DLD1 (cell line): ENCODE results near the gene GRWD1.

Experiments used
- in situ Hi-C: cut with HindIII; loops from 2 replicates; pipeline ENCODE4 v1.10.0; 2017; ENCODE audit warnings: low sequenced_read_pairs

The GRWD1 gene

GRCh38 chr19:48421548-48421947 is 24.2 kb upstream of the GRWD1 start:
- in situ Hi-C loops = no loop called here

GRCh38 chr19:48424694-48425219 is 21.0 kb upstream of the GRWD1 start:
- in situ Hi-C loops = loop anchor here (25.0 kb wide), 1 partner anchor 87 kb away; the partner anchor contains the start of gene EMP3

DNA sequence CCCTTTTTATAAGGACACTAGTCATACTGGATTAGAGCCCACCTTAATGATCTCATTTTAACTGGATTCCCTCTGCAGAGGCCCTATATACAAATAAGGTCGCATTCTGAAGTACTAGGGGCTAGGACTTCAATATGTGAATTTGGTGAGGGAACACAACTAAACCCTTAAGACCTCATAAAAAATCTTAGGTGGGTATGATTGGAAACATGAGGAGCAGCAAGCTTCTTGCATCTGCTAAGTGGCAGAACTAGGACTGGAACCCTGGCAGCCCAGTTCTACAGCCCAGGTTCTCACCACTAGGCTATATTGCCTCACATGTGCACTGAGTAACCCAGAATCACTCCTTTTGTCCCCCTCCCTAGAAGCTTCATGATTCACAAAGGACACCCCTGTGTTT is 17.1 kb upstream of the GRWD1 start:
- in situ Hi-C loops = loop anchor here (25.0 kb wide), 1 partner anchor 91 kb away; the partner anchor contains the start of gene EMP3

GRCh38 chr19:48433337-48433736 is 12.4 kb upstream of the GRWD1 start:
- in situ Hi-C loops = loop anchor here (25.0 kb wide), 1 partner anchor 96 kb away; the partner anchor contains the start of gene EMP3

- in situ Hi-C loops = loop anchor here (25.0 kb wide), 1 partner anchor 99 kb away; the partner anchor contains the start of gene EMP3
Observed at GRCh38 chr19:48436586-48436985, 9.2 kb upstream of the GRWD1 start.

DNA sequence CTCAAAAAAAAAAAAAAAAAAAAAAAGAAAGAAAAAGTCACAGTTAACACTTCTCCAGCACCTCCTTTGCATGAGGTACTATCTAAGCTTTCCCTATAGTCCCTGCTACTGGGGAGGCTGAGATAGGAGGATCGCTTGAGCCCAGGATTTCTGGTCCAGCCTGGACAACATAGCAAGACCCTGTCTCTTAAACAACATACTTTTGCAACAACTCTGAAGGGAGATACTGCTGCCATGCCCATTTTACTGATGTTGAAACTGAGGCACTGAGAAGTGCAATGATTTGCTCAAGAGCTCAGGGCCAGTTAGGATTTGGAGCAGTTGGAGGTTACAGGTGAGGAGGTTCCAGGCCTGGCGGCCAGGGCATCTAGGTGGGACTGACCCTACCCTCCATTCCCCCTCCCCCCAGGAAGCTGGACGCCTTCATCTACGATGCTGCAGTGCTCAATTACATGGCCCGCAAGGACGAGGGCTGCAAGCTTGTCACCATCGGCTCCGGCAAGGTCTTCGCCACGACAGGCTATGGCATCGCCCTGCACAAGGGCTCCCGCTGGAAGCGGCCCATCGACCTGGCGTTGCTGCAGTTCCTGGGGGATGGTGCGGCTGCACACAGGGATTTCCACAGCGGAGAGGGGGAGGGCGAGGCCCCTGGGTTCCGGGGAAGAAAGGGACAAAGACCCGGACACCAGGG is 4.3 kb upstream of the GRWD1 start:
- in situ Hi-C loops = loop anchor here (25.0 kb wide), 1 partner anchor 104 kb away; the partner anchor contains the start of gene EMP3

GRCh38 chr19:48442116-48443035 is 3.4 kb upstream of the GRWD1 start:
- in situ Hi-C loops = loop anchor here (25.0 kb wide), 1 partner anchor 105 kb away; the partner anchor contains the start of gene EMP3

DNA sequence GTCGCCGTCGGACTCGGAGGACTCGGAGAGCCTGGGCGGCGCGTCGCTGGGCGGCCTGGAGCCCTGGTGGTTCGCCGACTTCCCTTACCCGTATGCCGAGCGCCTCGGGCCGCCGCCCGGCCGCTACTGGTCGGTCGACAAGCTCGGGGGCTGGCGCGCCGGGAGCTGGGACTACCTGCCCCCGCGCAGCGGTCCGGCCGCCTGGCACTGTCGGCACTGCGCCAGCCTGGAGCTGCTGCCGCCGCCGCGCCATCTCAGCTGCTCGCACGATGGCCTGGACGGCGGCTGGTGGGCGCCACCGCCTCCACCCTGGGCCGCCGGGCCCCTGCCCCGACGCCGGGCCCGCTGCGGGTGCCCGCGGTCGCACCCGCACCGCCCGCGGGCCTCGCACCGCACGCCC is 2.5 kb upstream of the GRWD1 start:
- in situ Hi-C loops = loop anchor here (25.0 kb wide), 1 partner anchor 106 kb away; the partner anchor contains the start of gene EMP3

- in situ Hi-C loops = loop anchor here (25.0 kb wide), 1 partner anchor 106 kb away; the partner anchor contains the start of gene EMP3
Observed at GRCh38 chr19:48443731-48444128, 2.1 kb upstream of the GRWD1 start.

DNA sequence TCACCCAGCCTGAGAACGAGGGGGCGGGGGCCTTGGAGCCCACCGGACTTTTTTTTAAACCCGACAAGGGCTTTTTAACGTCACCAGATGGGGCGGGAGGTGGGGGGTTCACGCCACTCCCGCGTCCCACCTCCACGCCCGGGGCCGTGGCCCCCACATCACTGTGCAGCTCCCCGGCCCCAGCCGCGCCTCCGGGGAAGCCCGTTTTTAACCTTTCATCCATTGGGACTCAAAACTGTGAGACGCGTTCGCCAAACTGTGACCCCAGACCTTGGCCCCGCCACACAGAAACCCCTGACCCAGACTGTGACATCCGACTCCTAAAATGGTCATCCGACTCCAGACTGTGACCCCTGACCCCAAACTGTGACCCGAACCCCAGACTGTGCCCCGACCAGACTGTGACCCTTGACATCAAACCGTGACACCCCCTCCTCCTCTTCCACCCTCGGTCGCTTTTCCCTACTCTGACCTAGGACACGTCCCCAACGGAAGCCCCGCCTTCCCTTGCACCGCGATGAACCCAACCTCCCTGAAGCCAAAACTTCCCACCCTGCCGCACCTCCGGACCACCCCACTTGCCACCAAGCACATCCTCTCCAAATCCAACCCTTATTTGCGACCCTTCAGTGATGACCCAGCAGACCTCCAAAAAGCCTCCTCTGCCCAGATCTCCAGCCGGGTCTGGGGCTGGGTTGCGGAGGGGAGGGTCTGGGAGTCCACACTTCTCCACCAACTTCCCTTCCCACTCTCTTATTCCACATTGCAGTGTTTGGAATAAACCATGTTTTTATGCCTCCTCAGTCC is 1.5 kb upstream of the GRWD1 start:
- in situ Hi-C loops = loop anchor here (25.0 kb wide), 1 partner anchor 107 kb away; the partner anchor contains the start of gene EMP3

DNA sequence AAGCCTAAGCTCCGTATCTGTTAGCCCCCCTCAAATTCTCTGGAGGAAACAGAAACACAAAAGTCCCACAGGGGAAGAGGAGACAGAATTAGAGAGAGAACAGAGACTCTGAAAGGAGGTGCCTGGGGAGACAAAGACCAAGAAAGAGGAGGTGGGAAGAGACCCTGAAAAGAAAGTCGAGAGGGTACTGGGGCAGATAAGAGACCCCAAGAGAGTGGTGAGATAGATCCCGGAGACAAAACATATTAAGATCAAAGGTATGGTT is 915 bp upstream of the GRWD1 start:
- in situ Hi-C loops = loop anchor here (25.0 kb wide), 1 partner anchor 108 kb away; the partner anchor contains the start of gene EMP3

GRCh38 chr19:48445256-48445605 is 552 bp upstream of the GRWD1 start:
- in situ Hi-C loops = loop anchor here (25.0 kb wide), 1 partner anchor 108 kb away; the partner anchor contains the start of gene EMP3

- in situ Hi-C loops = loop anchor here (25.0 kb wide), 1 partner anchor 109 kb away; the partner anchor contains the start of gene EMP3
Observed at GRCh38 chr19:48446579-48446978, 796 bp downstream of the GRWD1 start.

DNA sequence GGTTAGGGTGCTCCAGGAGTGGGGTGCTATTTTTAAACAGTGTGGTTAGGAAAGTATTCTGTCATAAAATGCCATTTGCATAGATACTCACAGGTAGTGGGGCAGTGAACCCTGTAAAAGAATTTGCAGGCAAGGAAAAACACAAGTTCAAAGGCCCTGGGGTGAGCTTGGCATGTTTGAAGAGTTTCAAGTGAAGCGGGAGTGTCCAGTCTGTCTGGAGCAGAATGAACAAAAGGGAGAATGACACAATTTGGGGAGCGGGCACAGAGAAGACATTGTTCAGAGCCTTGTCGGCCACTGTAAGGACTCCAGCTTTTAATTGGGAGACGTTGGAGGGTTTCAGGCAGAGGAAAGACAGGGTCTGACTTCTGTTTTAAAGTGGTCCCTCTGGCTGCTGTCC is 2.8 kb downstream of the GRWD1 start:
- in situ Hi-C loops = loop anchor here (25.0 kb wide), 1 partner anchor 111 kb away; the partner anchor contains the start of gene EMP3

DNA sequence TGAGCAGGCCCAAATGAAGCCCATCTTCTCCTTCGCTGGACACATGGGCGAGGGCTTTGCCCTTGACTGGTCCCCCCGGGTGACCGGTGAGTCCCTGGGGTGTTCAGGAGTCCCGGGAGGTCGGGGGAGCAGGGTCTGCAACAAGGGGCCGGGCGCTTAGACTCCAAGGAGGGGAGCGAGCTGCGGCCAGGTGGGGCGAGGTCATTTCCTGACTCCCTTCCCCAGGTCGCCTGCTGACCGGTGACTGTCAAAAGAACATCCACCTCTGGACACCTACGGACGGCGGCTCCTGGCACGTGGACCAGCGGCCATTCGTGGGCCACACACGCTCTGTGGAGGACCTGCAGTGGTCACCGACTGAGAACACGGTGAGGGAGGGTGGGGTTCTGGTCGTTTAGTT is 4.7 kb downstream of the GRWD1 start:
- in situ Hi-C loops = no loop called here

- in situ Hi-C loops = no loop called here
Observed at GRCh38 chr19:48450863-48451262, 5.1 kb downstream of the GRWD1 start.

DNA sequence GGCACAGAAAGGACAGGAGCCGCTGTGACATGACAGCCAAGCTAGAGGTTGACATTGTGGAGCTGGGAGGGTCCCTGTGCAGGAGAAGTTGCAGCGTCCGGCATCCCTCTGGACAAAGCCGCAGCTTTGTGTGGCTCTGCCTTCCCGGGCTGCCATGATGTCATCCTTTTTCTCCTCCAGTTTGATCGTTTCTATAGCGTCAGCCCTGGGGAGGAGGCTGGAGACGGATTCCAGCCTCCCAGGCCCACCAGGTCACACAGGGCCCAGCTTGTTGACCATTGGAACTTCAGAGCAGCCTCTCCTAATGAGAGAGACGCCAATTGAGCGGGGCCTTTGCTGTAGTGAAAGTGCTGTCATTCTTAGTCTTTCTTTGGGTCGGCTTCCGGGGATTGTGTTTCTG is 5.8 kb downstream of the GRWD1 start:
- in situ Hi-C loops = no loop called here

- in situ Hi-C loops = no loop called here
Observed at GRCh38 chr19:48452289-48453190, 6.8 kb downstream of the GRWD1 start.

DNA sequence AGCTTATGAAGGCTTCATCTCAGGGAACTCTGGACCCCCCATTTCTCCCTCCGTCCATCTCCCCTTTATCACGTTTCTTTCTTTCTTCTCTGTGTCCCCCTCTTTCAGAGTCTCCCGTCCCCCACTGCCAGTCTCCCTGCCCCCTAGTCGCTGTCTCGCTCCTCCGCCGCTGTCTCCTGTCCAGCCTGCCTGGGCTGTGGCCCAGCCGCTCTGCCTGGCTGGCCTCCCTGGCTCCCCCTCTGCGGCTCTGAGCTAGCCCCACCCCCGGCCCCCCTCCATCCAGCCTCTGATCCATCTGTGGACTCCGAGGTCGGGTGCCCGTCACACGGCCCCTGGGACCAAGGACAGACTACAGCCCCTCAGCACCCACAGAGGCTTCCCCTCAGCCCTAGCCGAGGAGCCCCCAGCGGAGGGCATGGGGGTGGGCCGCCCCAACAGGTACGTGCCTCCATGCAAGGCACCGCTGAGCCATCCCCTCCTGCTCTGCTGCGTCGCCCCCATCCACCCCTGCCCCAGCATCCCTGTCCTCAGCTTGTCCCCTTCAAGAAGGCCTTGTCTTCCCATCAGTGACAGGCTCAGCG is 8.5 kb downstream of the GRWD1 start:
- in situ Hi-C loops = no loop called here
